Upper lobe of left lung (tissue), 6 donors: Measurements from ENCODE around the gene CRTC1. TPM values are rescaled to one million over a fixed set of nuclear protein-coding genes. Genes with fewer than 3 reads are reported as not detected.

Source experiments
- ATAC-seq, 2 donors: fragments of 200-7000 bp; cut with Tn5 transposase; one replicate each; pipeline ENCODE4 v1.9.1; 2022; ENCODE audit warnings: mild to moderate bottlenecking in 2 of 2, moderate library complexity in 2 of 2; ENCODE audit not compliant: low FRiP score in 2 of 2
- DNase-seq, 2 donors: peaks; one replicate each; pipeline ENCODE4 v3.0.0-alpha.2; 2019 to 2020
- H3K27ac ChIP-seq, 4 donors: fragments of 200-600 bp; sonication (generic); one replicate each; pipeline ENCODE4 v1.5.1; 2016 to 2019
- H3K27me3 ChIP-seq, 4 donors: fragments of 200-600 bp; sonication (generic); one replicate each; pipeline ENCODE4 v1.5.1; 2017 to 2019
- H3K36me3 ChIP-seq, 4 donors: fragments of 200-600 bp; sonication (generic); one replicate each; pipeline ENCODE4 v1.5.1; 2016 to 2019
- H3K4me1 ChIP-seq, 4 donors: fragments of 200-600 bp; sonication (generic); one replicate each; pipeline ENCODE4 v1.5.1; 2018 to 2019
- H3K4me3 ChIP-seq, 4 donors: fragments of 200-600 bp; sonication (generic); one replicate each; pipeline ENCODE4 v1.5.1; 2017 to 2019; ENCODE audit warnings: mild to moderate bottlenecking in 2 of 4, moderate library complexity in 1 of 4
- H3K9me3 ChIP-seq, 4 donors: fragments of 200-600 bp; sonication (generic); one replicate each; pipeline ENCODE4 v1.5.1; 2018 to 2019
- CTCF ChIP-seq, 6 experiments: fragments of 450-650 bp in 4 of 6; fragments of 200-600 bp in 2 of 6; sonication (generic) in 2 of 6; IDR thresholded peaks; one replicate each; pipeline ENCODE4 v1.5.1; 2016 to 2019; ENCODE audit warnings: antibody characterized with exemption in 6 of 6
- EP300 ChIP-seq, 4 donors: sonication (generic); formaldehyde crosslinking; IDR thresholded peaks; one replicate each; pipeline ENCODE4 v1.5.1; 2017; ENCODE audit warnings: antibody characterized with exemption in 4 of 4, control low read depth in 2 of 4
- POLR2A ChIP-seq, 4 donors: fragments of 450-650 bp; IDR thresholded peaks; one replicate each; pipeline ENCODE4 v1.5.1; 2016 to 2017; ENCODE audit warnings: antibody characterized with exemption in 4 of 4, mild to moderate bottlenecking in 2 of 4
- POLR2AphosphoS5 ChIP-seq, 2 donors: sonication (generic); formaldehyde crosslinking; IDR thresholded peaks; one replicate each; pipeline ENCODE4 v1.5.1; 2017; ENCODE audit warnings: antibody characterized with exemption in 2 of 2
- WGBS, 2 donors: methylation state at CpG; one replicate each; pipeline ENCODE4 v1.1.5; 2017 to 2018; 5-methylcytosine and 5-hydroxymethylcytosine counted together
- total RNA-seq, 6 donors: library from RNA; depleted of rRNA in 4 of 6; stranded (reverse); fragments of >200 nt in 4 of 6; gene quantifications; one replicate each; pipeline versions ENCODE4 v1.1.0 to v1.2.1, GENCODE V29; 2016 to 2021
- donor health status: DM: no; HTN: no; CAD: no; lungs with moderate emphysema.
- donor health status: DM: no; HTN: yes; CAD: no; lungs with severe emphysema.

CRTC1 gene
- total RNA-seq, 6 donors from 2014 or later = 5.9 to 27.2 (median 15.6) TPM

GRCh38 chr19:18776736-18777135 lies 93.3 kb downstream of the CRTC1 start:
- Histone ChIP-seq H3K9me3 (no peaks in the 10 kb centered on the region), H3K27me3 (no peaks in the 10 kb centered on the region), H3K36me3 (peaks cover 0 to 5% (median 0%) of the 10 kb centered on the region in 4 donors), H3K4me1 (no peaks in the 10 kb centered on the region), H3K27ac (no peak overlapping the region), H3K4me3 (no peak overlapping the region)
- 81 to 90% methylated on average over 2 to 12 of the region's 12 CpGs for WGBS, 2 donors
- DNase-seq (peak in 1 of 2 donors; percentile 65), ATAC-seq (no peak)
- no peak for TF ChIP-seq EP300 (IDR thresholded peaks at IDR 0.05)
- no peak for TF ChIP-seq POLR2AphosphoS5 (IDR thresholded peaks at IDR 0.05)
- no peak for TF ChIP-seq POLR2A (IDR thresholded peaks at IDR 0.05)
- no peak for TF ChIP-seq CTCF (IDR thresholded peaks at IDR 0.05)

- Histone ChIP-seq H3K36me3 (peaks cover 0 to 5% (median 0%) of the 10 kb centered on the region in 4 donors), H3K9me3 (no peaks in the 10 kb centered on the region), H3K27ac (no peak overlapping the region), H3K4me3 (no peak overlapping the region), H3K27me3 (no peaks in the 10 kb centered on the region), H3K4me1 (no peaks in the 10 kb centered on the region)
- TF ChIP-seq POLR2AphosphoS5 (IDR thresholded peaks at IDR 0.05) (no peak), EP300 (IDR thresholded peaks at IDR 0.05) (no peak), POLR2A (IDR thresholded peaks at IDR 0.05) (no peak), CTCF (IDR thresholded peaks at IDR 0.05) (no peak)
- no peak for ATAC-seq
- WGBS, 2 donors = 82% methylated on average over 29 to 55 of the region's 71 CpGs
- peak in 1 of 2 donors; percentile 82 for DNase-seq
Measured at GRCh38 chr19:18777301-18778075, 94.0 kb downstream of the CRTC1 start.

GRCh38 chr19:18778076-18778389 lies 94.6 kb downstream of the CRTC1 start:
- DNase-seq = no peak
- Histone ChIP-seq H3K36me3 (peaks cover 0 to 5% (median 0%) of the 10 kb centered on the region in 4 donors), H3K27ac (no peak overlapping the region), H3K4me1 (no peaks in the 10 kb centered on the region), H3K9me3 (no peaks in the 10 kb centered on the region), H3K4me3 (no peak overlapping the region), H3K27me3 (no peaks in the 10 kb centered on the region)
- 84 to 93% methylated on average over 11 of the region's 11 CpGs for WGBS, 2 donors
- ATAC-seq = no peak
- TF ChIP-seq EP300 (IDR thresholded peaks at IDR 0.05) = no peak
- TF ChIP-seq POLR2A (IDR thresholded peaks at IDR 0.05) = no peak
- TF ChIP-seq CTCF (IDR thresholded peaks at IDR 0.05) = no peak
- TF ChIP-seq POLR2AphosphoS5 (IDR thresholded peaks at IDR 0.05) = no peak

GRCh38 chr19:18778826-18779495 lies 95.5 kb downstream of the CRTC1 start:
- no peaks in the 10 kb centered on the region for H3K27me3 ChIP-seq
- no peak for TF ChIP-seq EP300 (IDR thresholded peaks at IDR 0.05)
- TF ChIP-seq POLR2A (IDR thresholded peaks at IDR 0.05) = no peak
- TF ChIP-seq CTCF (IDR thresholded peaks at IDR 0.05) = no peak
- no peak for TF ChIP-seq POLR2AphosphoS5 (IDR thresholded peaks at IDR 0.05)
- peaks cover 0 to 5% (median 0%) of the 10 kb centered on the region in 4 donors for H3K36me3 ChIP-seq
- no peak overlapping the region for H3K4me3 ChIP-seq
- ATAC-seq (no peak), DNase-seq (no peak)
- 83 to 86% methylated on average over 12 to 13 of the region's 14 CpGs for WGBS, 2 donors
- H3K4me1 ChIP-seq = no peaks in the 10 kb centered on the region
- H3K9me3 ChIP-seq = no peaks in the 10 kb centered on the region
- H3K27ac ChIP-seq = no peak overlapping the region
